Activated CD8-positive, alpha-beta T cell treated with anti-CD3 and anti-CD28 coated beads for 36 hours (primary cell): ENCODE data around the gene PDE6H. TPM values are rescaled to one million over a fixed set of nuclear protein-coding genes. Genes with fewer than 3 reads are reported as not detected.

Source experiments
- ATAC-seq: fragments of 200-7000 bp; cut with Tn5 transposase; one replicate; pipeline ENCODE4 v1.10.0; 2021; ENCODE audit warnings: mild to moderate bottlenecking, moderate library complexity
- CTCF ChIA-PET: fragments of 350-600 bp; sonication (Branson Sonifier 250); formaldehyde crosslinking; loops from one replicate; lab custom pipeline; 2021; ENCODE audit warnings: antibody characterized with exemption; lab: Charles Lee
- POLR2A ChIA-PET: fragments of 350-600 bp; sonication (Branson Sonifier 250); formaldehyde crosslinking; loops from one replicate; lab custom pipeline; 2021; ENCODE audit warnings: antibody characterized with exemption; lab: Charles Lee
- DNase-seq: peaks from one replicate; pipeline ENCODE4 v3.0.0-alpha.2; 2020
- H3K27ac Mint-ChIP-seq: one replicate; pipeline ENCODE4 v1.8.0; 2021; ENCODE audit warnings: mild to moderate bottlenecking, mixed read lengths
- H3K27me3 Mint-ChIP-seq: one replicate; pipeline ENCODE4 v1.8.0; 2021; ENCODE audit warnings: mixed read lengths
- H3K36me3 Mint-ChIP-seq: one replicate; pipeline ENCODE4 v1.8.0; 2021; ENCODE audit warnings: low read depth, mixed read lengths
- H3K4me1 Mint-ChIP-seq: one replicate; pipeline ENCODE4 v1.8.0; 2021; ENCODE audit warnings: low read depth, mixed read lengths
- H3K4me3 Mint-ChIP-seq: one replicate; pipeline ENCODE4 v1.8.0; 2021; ENCODE audit warnings: mild to moderate bottlenecking, moderate library complexity, mixed read lengths
- H3K9me3 Mint-ChIP-seq: one replicate; pipeline ENCODE4 v1.8.0; 2021; ENCODE audit warnings: mixed read lengths
- CTCF ChIP-seq: fragments of 200-600 bp; IDR thresholded peaks from one replicate; pipeline ENCODE4 v1.8.0; 2022; ENCODE audit warnings: antibody characterized with exemption, mild to moderate bottlenecking
- intact Hi-C: fragments of 100-400 bp; cut with micrococcal nuclease; formaldehyde crosslinking; loops from one replicate; pipeline ENCODE4 v1.10.0; 2022
- total RNA-seq, 2 experiments: library from RNA; stranded (reverse); gene quantifications; one replicate each; pipeline ENCODE4 v1.2.3, GENCODE V29; 2021

PDE6H gene
- not detected for total RNA-seq

GRCh38 chr12:14972816-14973215 lies at the start of gene PDE6H:
Gene PDE6H (plus strand): TSS chr12:14973042. CDS start chr12:14978013, 4,971 bp downstream.
- Mint-ChIP-seq H3K36me3 (no peaks in the 10 kb centered on the region), H3K9me3 (no peaks in the 10 kb centered on the region), H3K27me3 (no peaks in the 10 kb centered on the region), H3K4me3 (no peak within 1 kb of the TSS), H3K4me1 (peaks cover 33% of the 10 kb centered on the region), H3K27ac (no peak within 1 kb of the TSS)
- ChIA-PET CTCF (interaction anchor here (0.6 to 1.4 kb wide), 2 partner anchors 22 to 295 kb away, joined by 3 to 7 read pairs; no protein-coding TSS in a partner anchor), POLR2A (interaction anchor here (0.6 to 1.9 kb wide), 2 partner anchors 11 to 37 kb away, joined by 3 to 13 read pairs; partner anchors contain the start of gene ARHGDIB)
- ATAC-seq (no peak), DNase-seq (no peak)
- intact Hi-C loops = no loop called here
- no peak for TF ChIP-seq CTCF

- Mint-ChIP-seq H3K27ac (no peak overlapping the region), H3K27me3 (no peaks in the 10 kb centered on the region), H3K36me3 (peaks cover 27% of the 10 kb centered on the region), H3K9me3 (no peaks in the 10 kb centered on the region), H3K4me1 (peaks cover 21% of the 10 kb centered on the region), H3K4me3 (no peak overlapping the region)
- ATAC-seq (no peak), DNase-seq (no peak)
- ChIA-PET CTCF (no interaction called here), POLR2A (interaction anchor here (0.7 kb wide), 1 partner anchor 33 kb away, joined by 3 read pairs; no protein-coding TSS in a partner anchor)
- TF ChIP-seq CTCF = no peak
- intact Hi-C loops = no loop called here
Measured at GRCh38 chr12:14923944-14924343, 48.9 kb upstream of the PDE6H start.

- H3K9me3 Mint-ChIP-seq = no peaks in the 10 kb centered on the region
- peaks cover 22% of the 10 kb centered on the region for H3K36me3 Mint-ChIP-seq
- H3K27me3 Mint-ChIP-seq = no peaks in the 10 kb centered on the region
- H3K27ac Mint-ChIP-seq = no peak overlapping the region
- ChIA-PET POLR2A (no interaction called here), CTCF (no interaction called here)
- H3K4me1 Mint-ChIP-seq = peaks cover 17% of the 10 kb centered on the region
- no peak overlapping the region for H3K4me3 Mint-ChIP-seq
- no peak for TF ChIP-seq CTCF
- DNase-seq (no peak), ATAC-seq (no peak)
- intact Hi-C loops = no loop called here
Measured at GRCh38 chr12:14924541-14924940, 48.3 kb upstream of the PDE6H start.

GRCh38 chr12:14927267-14927666 lies 45.6 kb upstream of the PDE6H start:
- Mint-ChIP-seq H3K4me1 (no peaks in the 10 kb centered on the region), H3K9me3 (no peaks in the 10 kb centered on the region), H3K4me3 (no peak overlapping the region), H3K27me3 (no peaks in the 10 kb centered on the region), H3K27ac (no peak overlapping the region), H3K36me3 (peaks cover 11% of the 10 kb centered on the region)
- TF ChIP-seq CTCF = no peak
- POLR2A ChIA-PET = interaction anchor here (1.0 to 1.5 kb wide), 3 partner anchors 11 to 27 kb away, joined by 3 to 8 read pairs (median 6); partner anchors contain the start of gene ERP27
- CTCF ChIA-PET = interaction anchor here (0.7 to 2.4 kb wide), 5 partner anchors 11 to 82 kb away, joined by 3 to 6 read pairs (median 3); partner anchors contain the start of gene ERP27
- ATAC-seq (no peak), DNase-seq (no peak)
- intact Hi-C loops = no loop called here

GRCh38 chr12:14928931-14929330 lies 43.9 kb upstream of the PDE6H start:
- no peak for TF ChIP-seq CTCF
- DNase-seq = no peak
- CTCF ChIA-PET = interaction anchor here (2.4 kb wide), 1 partner anchor 9 kb away, joined by 6 read pairs; the partner anchor contains the start of gene ERP27
- H3K4me3 Mint-ChIP-seq = no peak overlapping the region
- peaks cover 26% of the 10 kb centered on the region for H3K36me3 Mint-ChIP-seq
- H3K4me1 Mint-ChIP-seq = peaks cover 4% of the 10 kb centered on the region
- no peaks in the 10 kb centered on the region for H3K9me3 Mint-ChIP-seq
- no peak overlapping the region for H3K27ac Mint-ChIP-seq
- no peak for ATAC-seq
- POLR2A ChIA-PET = no interaction called here
- H3K27me3 Mint-ChIP-seq = no peaks in the 10 kb centered on the region
- intact Hi-C loops = no loop called here
